H54 (cell line): ENCODE data around the gene CERCAM.
A peak's percentile ranks its signal among the peaks of the same experiment; 100 is the strongest.
"Not testable (repeated sequence)": the region's sequence is repeated elsewhere in the genome, so short reads cannot be mapped to it uniquely, and the experiment has no call there.

Source experiments
- DNase-seq: peaks from one replicate; pipeline ENCODE4 v3.0.0; 2011; ENCODE audit warnings: low spot score, mixed read lengths; ENCODE audit not compliant: insufficient read length
- FAIRE-seq: peaks from 3 replicates; lab custom pipeline; 2011; peaks lifted over from hg19 to GRCh38; lab: Jason Lieb, UNC
- POLR2A ChIP-seq: IDR thresholded peaks from 2 replicates; pipeline ENCODE4 v1.6.1; 2011; ENCODE audit warnings: low read depth, mild to moderate bottlenecking, low read length

Gene CERCAM

DNA sequence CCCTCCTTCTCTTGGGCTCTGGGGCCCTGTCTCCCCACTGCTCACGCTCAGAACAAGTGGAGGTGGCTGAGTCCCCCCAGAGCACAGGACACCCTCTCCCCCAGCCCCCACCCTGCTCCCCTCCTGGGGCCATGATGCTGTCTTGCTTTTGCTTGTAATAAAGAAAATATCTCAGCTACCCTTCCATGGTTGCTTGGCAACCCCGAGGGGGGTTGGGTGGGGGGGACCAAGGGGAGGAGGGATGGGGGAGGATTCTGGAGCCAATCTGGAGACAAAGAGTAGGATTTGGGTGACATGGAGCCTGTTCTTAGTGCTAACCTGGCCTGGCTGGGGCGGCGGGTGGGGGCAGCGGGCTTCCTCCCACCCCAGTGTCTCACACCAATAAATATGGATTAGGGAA, 16.1 kb upstream of the CERCAM start:
- no peak for FAIRE-seq
- TF ChIP-seq POLR2A = no peak

GRCh38 chr9:128405077-128405779, 15.4 kb upstream of the CERCAM start:
- TF ChIP-seq POLR2A = no peak
- DNase-seq (no peak), FAIRE-seq (no peak)

More for the DNA sequence above, 16.1 kb upstream of the CERCAM start:
- DNase-seq = no peak

GRCh38 chr9:128405780-128406171, 14.9 kb upstream of the CERCAM start:
- DNase-seq = no peak
- no peak for FAIRE-seq

DNA sequence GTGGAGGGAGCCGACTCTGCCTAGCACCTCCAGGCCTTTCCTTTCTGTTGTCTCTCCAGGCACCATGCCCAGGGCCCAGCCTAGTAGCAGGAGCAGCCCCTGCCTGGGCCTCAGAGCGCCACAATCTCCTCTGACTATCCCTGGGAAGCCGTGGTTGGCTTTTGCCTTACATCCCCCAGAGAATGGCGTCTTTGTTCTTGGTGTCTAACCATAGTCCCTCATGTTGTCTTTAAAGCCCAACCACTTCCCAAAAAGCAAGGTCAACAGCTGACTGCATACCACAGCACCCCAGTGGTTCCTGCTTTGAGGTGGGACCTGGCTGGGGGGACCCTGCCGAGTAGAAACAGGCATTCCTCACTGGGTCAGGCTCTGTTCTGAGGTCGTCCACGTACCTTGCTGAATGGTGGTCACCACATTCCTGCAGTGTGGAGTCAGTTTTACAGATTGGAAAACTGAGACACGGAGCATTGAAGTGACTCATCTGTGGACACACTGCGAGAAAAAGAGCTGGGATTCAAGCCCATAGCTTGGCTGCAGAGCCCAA, 13.7 kb upstream of the CERCAM start:
- FAIRE-seq (no peak), DNase-seq (peak; percentile 70)
- no peak for TF ChIP-seq POLR2A

More at GRCh38 chr9:128405780-128406171, 14.9 kb upstream of the CERCAM start:
- no peak for TF ChIP-seq POLR2A

DNA sequence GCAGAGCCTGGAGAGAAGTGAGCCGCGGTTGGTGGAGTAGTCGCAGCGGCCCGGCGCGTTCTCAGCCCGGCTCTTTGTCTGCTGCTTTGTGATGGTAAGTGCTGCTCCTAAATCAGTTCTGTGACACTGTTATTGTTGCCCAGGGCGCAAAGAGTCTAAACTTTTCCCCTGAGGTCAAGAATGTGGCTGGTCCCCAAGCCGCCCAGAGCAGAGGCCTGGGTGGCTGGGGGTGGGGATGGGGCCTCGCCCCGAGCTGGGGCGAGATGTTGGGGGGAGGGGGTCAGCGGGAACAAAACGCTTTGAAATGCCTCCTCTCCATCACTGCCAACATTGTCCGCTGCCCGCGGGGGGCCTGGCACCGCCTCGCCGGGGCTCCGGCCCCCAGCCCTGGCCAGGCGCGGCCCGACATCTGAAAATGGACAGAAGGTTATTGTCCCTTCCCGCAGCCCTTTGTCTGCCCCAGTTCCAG, 11.7 kb upstream of the CERCAM start:
- DNase-seq (no peak), FAIRE-seq (no peak)
- no peak for TF ChIP-seq POLR2A

DNA sequence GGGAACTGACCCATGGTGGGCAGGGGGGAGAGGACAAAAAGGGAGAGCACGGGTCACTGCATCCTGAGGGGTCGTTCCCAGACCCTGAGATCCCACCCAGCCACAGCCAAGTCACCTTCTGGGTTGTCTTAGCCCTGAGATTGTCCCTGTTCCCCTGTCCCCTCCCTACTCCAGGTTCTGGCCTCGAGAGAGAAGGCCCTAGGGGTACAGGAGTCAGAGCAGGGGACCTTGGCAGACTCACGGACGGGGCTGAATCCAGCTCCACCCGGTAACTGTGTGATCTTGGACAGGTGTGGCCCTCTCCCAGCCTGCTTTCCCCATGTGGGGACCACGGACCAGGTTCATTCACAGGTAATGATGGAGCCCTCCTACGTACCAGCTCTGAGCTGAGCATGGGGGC, 11.2 kb upstream of the CERCAM start:
- no peak for TF ChIP-seq POLR2A
- FAIRE-seq (no peak), DNase-seq (no peak)

GRCh38 chr9:128409978-128410377, 10.7 kb upstream of the CERCAM start:
- no peak for FAIRE-seq
- TF ChIP-seq POLR2A = no peak
- no peak for DNase-seq

- no peak for TF ChIP-seq POLR2A
- DNase-seq = no peak
- no peak for FAIRE-seq
Observed at GRCh38 chr9:128411364-128412119, 9.1 kb upstream of the CERCAM start.

- FAIRE-seq (no peak), DNase-seq (peak; percentile 70)
- TF ChIP-seq POLR2A = no peak
Observed at GRCh38 chr9:128412120-128412790, 8.4 kb upstream of the CERCAM start.

DNA sequence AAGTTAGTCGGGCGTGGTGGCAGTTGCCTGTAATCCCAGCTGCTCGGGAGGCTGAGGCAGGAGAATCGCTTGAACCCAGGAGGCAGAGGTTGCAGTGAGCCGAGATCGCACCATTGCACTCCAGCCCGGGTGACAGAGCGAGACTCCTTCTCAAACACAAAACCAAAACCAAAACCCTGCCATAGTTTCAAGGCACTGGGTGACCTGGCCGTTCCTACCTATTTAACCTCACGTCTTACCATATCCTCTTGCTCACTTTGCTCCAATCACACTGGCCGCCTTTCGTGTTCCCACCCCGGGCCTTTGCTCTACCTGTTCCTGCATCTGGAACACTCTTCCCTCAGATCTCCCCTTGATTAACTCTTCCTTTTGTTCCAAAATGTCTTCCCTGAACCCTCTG, 6.9 kb upstream of the CERCAM start:
- not testable (repeated sequence) for FAIRE-seq, DNase-seq

DNA sequence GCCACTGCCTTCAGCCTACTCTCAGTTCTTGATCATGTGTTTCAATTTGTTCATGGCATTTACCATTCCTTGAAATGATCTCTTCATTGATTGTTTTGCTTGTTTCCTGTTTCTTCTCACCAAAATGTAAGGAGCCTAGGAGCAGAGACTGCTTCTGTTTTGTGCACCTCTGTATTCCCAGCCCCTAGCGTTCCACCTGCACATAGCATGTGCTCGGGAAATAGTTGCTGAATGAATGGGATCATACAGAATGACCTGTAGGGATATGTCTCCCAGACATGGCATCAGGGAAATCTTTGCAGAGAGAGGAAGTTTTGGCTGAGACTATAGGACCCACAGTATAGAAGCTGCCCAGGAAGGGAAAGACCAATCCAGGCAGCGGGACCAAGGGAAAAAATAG, 6.2 kb upstream of the CERCAM start:
- no peak for FAIRE-seq
- no peak for DNase-seq
- TF ChIP-seq POLR2A = no peak

DNA sequence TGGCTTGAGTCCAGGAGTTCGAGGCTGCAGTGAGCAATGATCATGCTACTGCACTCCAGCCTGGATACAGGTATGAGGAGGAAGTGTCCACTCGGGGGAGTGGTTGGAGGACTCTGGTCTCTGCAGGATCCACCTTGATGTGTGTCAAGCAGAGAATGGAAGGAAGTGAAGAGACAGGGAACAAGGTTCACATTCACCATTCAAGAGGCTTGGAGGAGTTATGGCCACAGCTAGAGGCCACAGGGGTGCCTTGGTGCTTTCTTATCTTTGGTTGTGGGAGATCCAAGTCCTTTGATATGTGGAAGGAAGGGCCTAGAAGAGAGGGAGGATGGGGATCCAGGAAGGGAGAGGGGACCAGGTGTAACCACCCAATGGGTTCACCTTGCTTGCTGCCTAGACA, 5.4 kb upstream of the CERCAM start:
- no peak for DNase-seq
- FAIRE-seq = no peak
- no peak for TF ChIP-seq POLR2A

DNA sequence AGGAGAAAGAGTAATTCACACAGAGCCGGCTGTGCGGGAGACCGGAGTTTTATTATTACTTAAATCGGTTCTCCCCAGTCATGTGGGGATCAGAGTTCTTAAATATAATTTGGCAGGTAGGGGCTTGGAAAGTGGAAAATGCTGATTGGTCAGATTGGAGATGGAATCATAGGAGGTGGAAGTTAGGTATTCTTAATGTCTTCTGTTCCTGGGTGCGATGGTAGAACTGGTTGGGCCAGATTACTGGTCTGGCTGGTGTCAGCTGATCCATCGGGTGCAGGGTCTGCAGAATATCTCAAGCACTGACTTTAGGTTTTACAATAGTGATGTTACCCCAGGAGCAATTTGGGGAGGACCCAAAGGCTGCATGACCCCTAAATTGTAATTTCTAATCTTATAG, 4.6 kb upstream of the CERCAM start:
- FAIRE-seq = no peak
- no peak for TF ChIP-seq POLR2A
- no peak for DNase-seq

GRCh38 chr9:128416432-128417019, 4.1 kb upstream of the CERCAM start:
- no peak for FAIRE-seq
- no peak for TF ChIP-seq POLR2A
- DNase-seq = no peak
